ENCODE measurements around the gene ATXN10.
"Not testable (repeated sequence)": the region's sequence is repeated elsewhere in the genome, so short reads cannot be mapped to it uniquely, and the experiment has no call there.

Gene ATXN10, protein sequence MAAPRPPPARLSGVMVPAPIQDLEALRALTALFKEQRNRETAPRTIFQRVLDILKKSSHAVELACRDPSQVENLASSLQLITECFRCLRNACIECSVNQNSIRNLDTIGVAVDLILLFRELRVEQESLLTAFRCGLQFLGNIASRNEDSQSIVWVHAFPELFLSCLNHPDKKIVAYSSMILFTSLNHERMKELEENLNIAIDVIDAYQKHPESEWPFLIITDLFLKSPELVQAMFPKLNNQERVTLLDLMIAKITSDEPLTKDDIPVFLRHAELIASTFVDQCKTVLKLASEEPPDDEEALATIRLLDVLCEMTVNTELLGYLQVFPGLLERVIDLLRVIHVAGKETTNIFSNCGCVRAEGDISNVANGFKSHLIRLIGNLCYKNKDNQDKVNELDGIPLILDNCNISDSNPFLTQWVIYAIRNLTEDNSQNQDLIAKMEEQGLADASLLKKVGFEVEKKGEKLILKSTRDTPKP

DNA sequence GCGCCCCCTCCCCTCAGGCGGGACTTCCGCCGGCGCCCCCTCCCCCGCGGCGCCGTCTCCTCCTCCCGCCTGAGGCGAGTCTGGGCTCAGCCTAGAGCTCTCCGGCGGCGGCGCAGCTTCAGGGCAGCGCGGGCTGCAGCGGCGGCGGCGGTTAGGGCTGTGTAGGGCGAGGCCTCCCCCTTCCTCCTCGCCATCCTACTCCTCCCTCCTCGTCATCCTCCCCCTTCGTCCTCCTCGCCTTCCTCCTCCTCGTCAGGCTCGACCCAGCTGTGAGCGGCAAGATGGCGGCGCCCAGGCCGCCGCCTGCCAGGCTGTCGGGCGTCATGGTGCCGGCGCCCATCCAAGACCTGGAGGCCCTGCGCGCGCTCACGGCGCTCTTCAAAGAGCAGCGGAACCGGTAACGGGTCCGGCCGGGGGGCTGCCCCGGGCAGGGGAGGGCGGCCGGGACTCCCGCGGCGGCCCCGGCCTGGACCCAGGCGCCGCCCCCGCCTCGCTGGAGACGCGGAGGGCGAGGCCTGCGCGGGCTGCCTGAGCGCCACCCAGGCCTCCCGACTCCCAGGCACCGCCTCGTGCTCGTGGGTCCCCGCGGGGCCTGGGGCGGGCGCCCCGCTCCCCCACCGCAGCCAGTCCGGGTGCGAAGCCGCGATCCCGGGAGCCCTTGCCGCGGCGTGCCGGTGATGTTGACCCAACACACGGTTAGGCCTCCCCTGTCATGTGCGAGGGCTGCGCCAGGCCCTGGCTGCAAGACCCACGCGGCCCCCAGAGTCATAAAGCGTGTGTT is at the start of gene ATXN10:
Gene ATXN10 (plus strand): TSS at position 52 of the 781 bp plus-strand sequence. CDS start 230 bp downstream, at position 282.
- peak; percentile 78 for DNase-seq (ENCODE audit: low spot score)

DNA sequence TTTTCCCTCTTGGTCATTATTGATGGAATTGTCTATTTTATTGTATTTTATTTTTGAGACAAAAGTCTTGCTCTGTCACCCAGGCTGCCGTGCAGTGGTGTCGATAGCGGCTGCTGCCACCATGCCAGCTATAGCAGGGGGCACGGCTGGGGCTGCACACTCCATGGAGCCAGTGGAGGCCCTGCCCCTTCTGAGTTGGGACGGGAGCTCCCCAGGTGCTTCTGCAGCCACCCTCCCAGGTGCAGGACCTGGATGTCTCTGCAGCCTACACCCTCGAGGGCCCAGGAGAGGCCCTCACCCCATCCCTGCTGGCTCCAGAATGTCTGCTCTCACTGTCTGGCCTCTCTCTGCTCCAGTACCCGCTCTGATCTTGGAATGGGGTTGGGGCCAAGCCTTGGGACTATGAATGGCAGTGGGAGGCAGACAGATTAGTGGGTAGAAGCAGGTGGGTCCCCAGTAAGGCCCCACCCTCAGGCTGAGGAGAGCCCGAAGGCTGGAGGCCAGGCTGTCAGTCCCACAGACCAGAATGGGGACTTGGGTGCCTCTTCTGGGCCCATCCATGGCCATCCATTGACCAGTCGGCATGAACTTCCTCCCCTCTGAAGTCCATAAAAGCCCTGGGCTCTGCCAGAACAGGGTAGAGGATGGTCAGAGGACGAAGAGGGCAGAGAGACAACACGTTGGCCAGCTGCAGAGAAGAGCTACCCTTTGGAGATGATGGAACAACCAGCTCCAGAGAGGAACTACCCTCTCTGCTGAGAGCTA is 49.6 kb upstream of the ATXN10 start:
- DNase-seq (ENCODE audit: low spot score), result no peak

GRCh38 chr22:45623464-45624145 is 48.0 kb upstream of the ATXN10 start:
- not testable (repeated sequence) for DNase-seq (ENCODE audit: low spot score)

- no peak for DNase-seq (ENCODE audit: low spot score)
Measured at GRCh38 chr22:45626198-45626651, 45.4 kb upstream of the ATXN10 start.

- no peak for DNase-seq (ENCODE audit: low spot score)
Measured at GRCh38 chr22:45627489-45628233, 44.0 kb upstream of the ATXN10 start.

DNA sequence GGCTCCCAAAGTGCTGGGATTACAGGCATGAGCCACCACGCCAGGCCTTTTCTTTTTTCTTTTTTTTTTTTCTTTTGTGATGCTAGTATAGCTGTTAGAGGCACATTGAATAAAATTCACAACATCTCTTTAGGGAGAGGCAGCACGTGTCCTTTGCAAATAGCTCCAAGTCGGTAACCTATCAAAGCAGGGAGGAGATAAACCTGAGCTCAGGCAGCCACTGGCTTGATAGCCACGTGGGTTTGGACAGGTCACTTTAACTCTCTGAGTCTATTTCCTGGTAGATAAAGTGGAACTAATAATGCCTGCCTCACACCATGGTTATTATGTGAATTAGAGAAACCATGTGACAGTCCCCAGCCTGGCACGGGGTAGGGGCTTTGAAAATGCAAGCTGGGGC is 43.1 kb upstream of the ATXN10 start:
- no peak for DNase-seq (ENCODE audit: low spot score)

GRCh38 chr22:45629469-45630089 is 42.1 kb upstream of the ATXN10 start:
- no peak for DNase-seq (ENCODE audit: low spot score)

DNA sequence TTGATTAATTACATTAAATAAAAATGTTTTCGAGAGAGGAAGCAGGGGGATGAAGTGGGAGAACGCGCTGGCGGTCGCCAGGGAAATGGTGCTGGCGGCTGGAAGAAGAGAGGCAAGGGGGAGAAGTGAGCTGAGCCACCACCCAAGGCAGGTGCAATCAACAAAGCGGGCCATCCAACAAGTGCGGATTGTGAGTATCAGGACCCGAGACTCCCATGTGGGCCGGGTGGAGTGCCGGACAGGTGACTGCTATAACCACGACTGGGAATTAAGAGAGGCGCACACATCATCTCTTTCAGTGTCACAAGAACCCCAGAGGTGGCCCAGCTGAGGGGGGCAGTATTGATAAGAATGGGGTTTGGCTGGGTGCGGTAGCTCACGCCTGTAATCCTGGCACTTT is 41.2 kb upstream of the ATXN10 start:
- no peak for DNase-seq (ENCODE audit: low spot score)

GRCh38 chr22:45631140-45631840 is 40.3 kb upstream of the ATXN10 start:
- DNase-seq (ENCODE audit: low spot score), result no peak

GRCh38 chr22:45631841-45632238 is 39.8 kb upstream of the ATXN10 start:
- DNase-seq (ENCODE audit: low spot score), result no peak

DNA sequence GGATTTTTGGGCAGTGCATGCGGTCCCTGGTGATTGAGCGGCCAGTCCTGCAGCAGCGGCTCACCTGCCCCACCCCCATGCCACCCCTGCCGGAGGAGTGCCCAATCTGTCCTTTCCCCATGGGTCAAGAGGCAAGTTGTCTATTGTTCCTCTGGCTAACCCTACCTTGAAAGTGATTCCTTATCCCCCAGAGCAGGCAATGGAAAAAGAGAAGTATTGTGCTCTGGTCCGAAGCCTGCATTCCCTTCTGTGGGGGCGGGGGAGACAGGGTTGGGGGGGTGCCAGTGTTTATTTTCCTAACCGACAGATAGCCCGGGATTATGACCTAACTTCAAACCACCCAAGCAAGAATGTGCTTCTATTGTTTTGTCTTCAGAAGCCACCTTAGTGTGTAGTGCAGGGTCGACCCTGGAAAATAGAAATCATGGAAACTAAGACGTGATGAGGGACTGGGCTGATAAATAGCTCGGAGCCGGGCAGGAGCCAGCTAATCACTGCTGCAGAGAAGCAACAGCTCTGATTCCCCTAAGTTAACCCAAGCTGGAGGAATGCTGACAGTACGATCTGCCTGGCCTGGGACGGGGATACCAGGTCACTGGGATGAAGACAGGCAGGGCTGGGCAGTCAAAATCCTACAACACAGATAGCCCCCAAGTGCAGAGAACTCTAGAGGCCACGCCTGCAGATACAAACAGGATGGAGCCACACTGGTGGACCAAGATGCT is 38.7 kb upstream of the ATXN10 start:
- DNase-seq (ENCODE audit: low spot score), result no peak

GRCh38 chr22:45636683-45637082 is 35.0 kb upstream of the ATXN10 start:
- DNase-seq (ENCODE audit: low spot score), result no peak

DNA sequence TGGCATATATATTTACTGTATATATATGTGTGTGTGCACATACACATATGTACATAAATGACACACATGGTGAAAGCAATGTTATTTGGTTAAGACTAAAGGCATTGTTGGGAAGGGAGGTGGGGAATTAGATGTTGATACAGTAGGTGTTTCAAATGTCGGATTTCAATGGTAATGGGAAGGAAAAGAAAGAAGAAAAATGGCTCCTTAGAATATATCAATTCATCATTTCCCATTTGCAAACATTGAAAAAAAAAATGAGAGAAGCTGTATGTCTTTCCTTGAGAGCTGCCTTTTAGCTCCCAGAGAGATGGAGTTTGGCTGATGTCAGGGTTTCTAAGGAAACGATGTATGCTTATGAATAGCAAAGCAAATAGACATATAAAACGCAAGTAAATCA is 33.4 kb upstream of the ATXN10 start:
- no peak for DNase-seq (ENCODE audit: low spot score)

DNA sequence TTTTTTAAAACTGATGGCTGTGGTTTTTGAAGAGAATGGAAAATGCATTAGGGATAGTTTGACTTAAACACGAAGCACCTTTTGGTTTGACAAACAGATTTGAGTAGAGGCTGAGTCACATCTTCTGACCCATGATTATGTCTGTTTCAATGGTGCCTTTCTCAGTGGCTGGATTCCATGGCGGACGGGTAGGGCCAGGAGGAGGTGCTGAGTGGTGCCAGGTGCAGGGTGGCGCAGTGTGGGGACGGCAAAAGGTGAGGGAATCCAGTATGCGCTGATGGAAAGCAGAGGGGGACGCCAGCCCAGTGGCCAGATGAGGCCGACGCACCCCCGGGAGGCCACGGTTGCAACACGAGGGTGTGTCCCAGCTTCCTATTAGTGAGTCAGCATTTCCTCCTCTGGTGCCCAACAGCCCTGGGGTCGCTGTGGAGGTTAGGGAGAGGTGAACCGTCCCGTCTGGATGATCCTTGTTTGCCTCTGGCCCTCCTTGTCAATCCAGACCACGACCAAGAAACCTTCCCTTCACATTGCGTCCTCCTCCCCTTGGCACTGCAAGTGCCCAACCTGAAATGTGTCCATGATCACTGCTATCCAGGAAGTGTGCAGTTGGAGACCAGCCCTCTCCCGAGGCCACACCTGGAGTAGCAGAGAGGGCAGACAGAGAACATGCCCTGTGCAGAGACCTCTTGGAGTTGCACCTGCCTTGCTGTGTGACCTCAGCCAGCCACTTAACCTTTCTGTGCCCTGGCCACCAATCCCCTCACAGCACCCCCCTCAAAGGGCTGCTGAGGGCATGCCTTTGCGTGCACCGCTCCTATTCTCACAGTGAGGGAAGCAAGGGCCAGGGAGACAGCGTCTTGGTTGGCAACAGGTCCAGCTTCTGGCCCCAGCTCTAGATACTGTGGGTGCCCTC is 32.5 kb upstream of the ATXN10 start:
- peak; percentile 15 for DNase-seq (ENCODE audit: low spot score)

DNA sequence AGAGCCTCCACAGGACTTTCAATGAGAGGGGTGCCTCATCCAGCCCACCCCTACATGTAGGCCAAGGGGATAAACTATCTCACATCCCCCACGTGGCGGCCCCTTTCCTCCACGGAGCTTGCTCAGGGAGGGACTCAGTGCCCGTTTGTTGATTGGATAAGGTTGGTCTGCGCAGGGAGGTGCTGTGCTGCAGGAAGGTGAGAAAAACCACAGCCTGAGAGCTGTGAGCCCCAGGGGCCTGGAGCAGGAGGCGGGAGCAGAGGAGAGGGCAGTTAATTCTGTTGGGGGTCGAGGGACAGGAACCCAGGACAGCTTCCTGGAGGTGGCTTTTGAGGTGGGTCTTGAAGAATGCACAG is 31.9 kb upstream of the ATXN10 start:
- DNase-seq (ENCODE audit: low spot score), result no peak

DNA sequence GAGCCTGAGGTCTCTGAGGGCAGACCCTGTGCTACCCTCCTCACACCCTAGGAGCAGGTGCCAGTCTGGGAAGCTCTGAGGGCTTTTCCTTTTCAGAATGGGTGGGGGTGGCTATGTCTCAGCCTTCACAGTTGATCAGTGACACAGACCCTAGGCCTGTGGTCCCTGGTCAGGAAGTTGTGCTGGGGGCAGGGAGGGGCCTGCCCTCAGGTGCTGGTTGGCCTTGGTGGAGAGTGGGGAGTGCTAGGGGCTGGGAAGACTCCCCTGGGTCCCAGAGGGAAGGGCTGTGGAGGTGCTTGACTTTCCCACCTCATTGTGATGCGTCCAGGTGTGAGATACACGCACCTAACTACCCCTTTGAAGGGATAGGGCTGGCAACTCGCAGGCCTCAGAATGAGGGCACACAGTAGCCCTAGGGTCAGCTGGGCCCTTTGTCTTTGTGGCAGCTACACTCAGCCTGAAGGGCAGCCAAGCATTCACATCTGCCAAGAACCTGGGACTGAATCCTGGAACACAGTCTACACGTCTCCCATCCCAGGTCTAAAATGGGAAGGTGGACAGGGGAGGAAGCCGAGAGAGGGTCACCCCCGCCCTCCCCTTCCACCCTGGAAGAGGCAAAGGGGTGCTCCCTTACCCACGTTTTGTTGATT is 31.2 kb upstream of the ATXN10 start:
- DNase-seq (ENCODE audit: low spot score), result no peak

DNA sequence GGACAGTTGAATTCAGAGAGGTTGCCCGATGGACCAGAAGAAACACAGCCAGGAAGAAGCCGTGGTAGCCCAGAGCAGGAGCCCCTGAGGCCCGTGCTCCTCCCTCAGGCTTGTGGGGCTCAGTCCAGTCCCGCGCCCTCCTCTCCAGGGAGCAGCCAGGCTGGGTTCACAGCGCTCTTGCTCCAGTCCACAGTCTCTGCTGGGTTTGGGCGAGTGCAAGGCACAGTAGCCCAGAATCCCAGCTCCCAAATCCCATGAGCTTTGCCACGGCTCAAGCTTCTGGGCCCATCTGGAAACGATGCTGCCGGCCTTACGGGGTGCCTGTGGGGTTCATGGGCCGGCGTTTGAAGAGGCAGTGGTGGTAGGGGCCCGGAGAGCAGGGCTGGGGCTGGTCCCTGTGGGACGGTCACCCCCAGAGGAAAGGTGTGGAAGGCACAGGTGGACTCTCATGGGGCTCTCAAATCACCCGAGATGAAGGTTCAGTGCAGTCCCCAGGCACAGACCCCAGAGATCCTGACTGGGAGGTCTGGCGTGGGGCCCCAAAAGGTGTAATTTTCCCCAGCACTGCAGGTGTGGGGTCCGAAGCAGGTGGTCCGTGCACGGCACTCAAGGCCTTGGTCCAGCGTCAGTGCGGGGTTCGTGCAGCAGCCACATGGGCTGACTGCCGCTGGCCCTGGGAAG is 30.6 kb upstream of the ATXN10 start:
- no peak for DNase-seq (ENCODE audit: low spot score)

Measured in hematopoietic multipotent progenitor cell treated with erythropoietin and hydrocortisone succinate and interleukin-3 and kit ligand, for 15 days (in vitro differentiated cells).